ENCODE results near the gene EPHA2.

DNA sequence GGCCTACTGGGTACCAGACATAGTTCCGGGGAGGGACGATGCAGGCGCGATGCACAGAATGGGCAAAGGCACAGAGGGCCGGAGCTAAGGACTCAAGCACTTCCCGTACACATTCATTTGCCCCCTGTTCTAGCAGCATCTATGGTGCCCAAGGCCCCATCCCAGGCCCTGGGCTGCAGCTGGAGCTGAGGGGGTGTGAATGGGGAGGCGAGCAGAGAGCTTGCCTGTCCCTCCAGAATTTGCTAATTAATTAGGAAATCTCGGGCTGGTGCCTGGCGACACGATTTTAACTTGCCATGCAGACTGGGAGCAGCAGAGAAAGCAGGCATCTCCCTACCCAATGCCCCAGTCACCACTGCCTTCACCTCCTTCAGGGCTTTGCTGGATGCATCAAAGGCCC lies 35.9 kb downstream of the EPHA2 start:
- TF ChIP-seq, protein P1, sequence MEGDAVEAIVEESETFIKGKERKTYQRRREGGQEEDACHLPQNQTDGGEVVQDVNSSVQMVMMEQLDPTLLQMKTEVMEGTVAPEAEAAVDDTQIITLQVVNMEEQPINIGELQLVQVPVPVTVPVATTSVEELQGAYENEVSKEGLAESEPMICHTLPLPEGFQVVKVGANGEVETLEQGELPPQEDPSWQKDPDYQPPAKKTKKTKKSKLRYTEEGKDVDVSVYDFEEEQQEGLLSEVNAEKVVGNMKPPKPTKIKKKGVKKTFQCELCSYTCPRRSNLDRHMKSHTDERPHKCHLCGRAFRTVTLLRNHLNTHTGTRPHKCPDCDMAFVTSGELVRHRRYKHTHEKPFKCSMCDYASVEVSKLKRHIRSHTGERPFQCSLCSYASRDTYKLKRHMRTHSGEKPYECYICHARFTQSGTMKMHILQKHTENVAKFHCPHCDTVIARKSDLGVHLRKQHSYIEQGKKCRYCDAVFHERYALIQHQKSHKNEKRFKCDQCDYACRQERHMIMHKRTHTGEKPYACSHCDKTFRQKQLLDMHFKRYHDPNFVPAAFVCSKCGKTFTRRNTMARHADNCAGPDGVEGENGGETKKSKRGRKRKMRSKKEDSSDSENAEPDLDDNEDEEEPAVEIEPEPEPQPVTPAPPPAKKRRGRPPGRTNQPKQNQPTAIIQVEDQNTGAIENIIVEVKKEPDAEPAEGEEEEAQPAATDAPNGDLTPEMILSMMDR (IDR thresholded peaks at IDR 0.05; ENCODE audit: low read depth, low read length, missing input control) = no peak
- no peak for TF ChIP-seq GABPA (IDR thresholded peaks at IDR 0.05 in 1 of 2, conservative IDR thresholded peaks at IDR 0.05 in 1 of 2)
- TF ChIP-seq YY1 (IDR thresholded peaks at IDR 0.05) = no peak
- no peak for TF ChIP-seq FOXA2 (IDR thresholded peaks at IDR 0.05)
- no peak for TF ChIP-seq TAF1 (conservative IDR thresholded peaks at IDR 0.05)
- TF ChIP-seq HNF4A (conservative IDR thresholded peaks at IDR 0.05) = no peak
- no peak for TF ChIP-seq EGR1 (IDR thresholded peaks at IDR 0.05; ENCODE audit: low read depth in 2 of 2)
- TF ChIP-seq, protein P2, sequence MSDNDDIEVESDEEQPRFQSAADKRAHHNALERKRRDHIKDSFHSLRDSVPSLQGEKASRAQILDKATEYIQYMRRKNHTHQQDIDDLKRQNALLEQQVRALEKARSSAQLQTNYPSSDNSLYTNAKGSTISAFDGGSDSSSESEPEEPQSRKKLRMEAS (IDR thresholded peaks at IDR 0.05) = no peak
- TF ChIP-seq, protein P3, sequence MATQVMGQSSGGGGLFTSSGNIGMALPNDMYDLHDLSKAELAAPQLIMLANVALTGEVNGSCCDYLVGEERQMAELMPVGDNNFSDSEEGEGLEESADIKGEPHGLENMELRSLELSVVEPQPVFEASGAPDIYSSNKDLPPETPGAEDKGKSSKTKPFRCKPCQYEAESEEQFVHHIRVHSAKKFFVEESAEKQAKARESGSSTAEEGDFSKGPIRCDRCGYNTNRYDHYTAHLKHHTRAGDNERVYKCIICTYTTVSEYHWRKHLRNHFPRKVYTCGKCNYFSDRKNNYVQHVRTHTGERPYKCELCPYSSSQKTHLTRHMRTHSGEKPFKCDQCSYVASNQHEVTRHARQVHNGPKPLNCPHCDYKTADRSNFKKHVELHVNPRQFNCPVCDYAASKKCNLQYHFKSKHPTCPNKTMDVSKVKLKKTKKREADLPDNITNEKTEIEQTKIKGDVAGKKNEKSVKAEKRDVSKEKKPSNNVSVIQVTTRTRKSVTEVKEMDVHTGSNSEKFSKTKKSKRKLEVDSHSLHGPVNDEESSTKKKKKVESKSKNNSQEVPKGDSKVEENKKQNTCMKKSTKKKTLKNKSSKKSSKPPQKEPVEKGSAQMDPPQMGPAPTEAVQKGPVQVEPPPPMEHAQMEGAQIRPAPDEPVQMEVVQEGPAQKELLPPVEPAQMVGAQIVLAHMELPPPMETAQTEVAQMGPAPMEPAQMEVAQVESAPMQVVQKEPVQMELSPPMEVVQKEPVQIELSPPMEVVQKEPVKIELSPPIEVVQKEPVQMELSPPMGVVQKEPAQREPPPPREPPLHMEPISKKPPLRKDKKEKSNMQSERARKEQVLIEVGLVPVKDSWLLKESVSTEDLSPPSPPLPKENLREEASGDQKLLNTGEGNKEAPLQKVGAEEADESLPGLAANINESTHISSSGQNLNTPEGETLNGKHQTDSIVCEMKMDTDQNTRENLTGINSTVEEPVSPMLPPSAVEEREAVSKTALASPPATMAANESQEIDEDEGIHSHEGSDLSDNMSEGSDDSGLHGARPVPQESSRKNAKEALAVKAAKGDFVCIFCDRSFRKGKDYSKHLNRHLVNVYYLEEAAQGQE (IDR thresholded peaks at IDR 0.05) = no peak
- TF ChIP-seq HNF4G (IDR thresholded peaks at IDR 0.05) = no peak
- TF ChIP-seq, protein P4, sequence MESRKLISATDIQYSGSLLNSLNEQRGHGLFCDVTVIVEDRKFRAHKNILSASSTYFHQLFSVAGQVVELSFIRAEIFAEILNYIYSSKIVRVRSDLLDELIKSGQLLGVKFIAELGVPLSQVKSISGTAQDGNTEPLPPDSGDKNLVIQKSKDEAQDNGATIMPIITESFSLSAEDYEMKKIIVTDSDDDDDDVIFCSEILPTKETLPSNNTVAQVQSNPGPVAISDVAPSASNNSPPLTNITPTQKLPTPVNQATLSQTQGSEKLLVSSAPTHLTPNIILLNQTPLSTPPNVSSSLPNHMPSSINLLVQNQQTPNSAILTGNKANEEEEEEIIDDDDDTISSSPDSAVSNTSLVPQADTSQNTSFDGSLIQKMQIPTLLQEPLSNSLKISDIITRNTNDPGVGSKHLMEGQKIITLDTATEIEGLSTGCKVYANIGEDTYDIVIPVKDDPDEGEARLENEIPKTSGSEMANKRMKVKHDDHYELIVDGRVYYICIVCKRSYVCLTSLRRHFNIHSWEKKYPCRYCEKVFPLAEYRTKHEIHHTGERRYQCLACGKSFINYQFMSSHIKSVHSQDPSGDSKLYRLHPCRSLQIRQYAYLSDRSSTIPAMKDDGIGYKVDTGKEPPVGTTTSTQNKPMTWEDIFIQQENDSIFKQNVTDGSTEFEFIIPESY (IDR thresholded peaks at IDR 0.05) = no peak
- TF ChIP-seq SP1 (IDR thresholded peaks at IDR 0.05) = no peak
- no peak for TF ChIP-seq JUND (IDR thresholded peaks at IDR 0.05)

All from liver (tissue), 3 donors.